GM12878 (cell line): ENCODE data around the gene FAAP100.

ENCODE experiments used
- BCLAF1 ChIP-seq: fragments of 450-650 bp; IDR thresholded peaks from 2 replicates; pipeline ENCODE4 v1.6.1; 2017; ENCODE audit warnings: antibody characterized with exemption, mild to moderate bottlenecking, moderate library complexity
- CREM ChIP-seq: IDR thresholded peaks from 2 replicates; pipeline ENCODE4 v1.6.1; 2014; ENCODE audit warnings: antibody characterized with exemption, low read depth
- CTCF ChIP-seq, 3 experiments: IDR thresholded peaks in 2 of 3; conservative IDR thresholded peaks in 1 of 3; 2 replicates each; pipeline ENCODE4 v1.5.1; 2011; ENCODE audit warnings: low read depth in 3 of 3, low read length in 3 of 3, mild to moderate bottlenecking in 3 of 3, control low read depth in 2 of 3, moderate library complexity in 2 of 3, inconsistent platforms in 1 of 3, mixed read lengths in 1 of 3; ENCODE audit not compliant: control insufficient read depth in 2 of 3, insufficient read depth in 1 of 3; ENCODE audit errors: extremely low read depth in 1 of 3
- FOS ChIP-seq: IDR thresholded peaks from 3 replicates; pipeline ENCODE4 v1.6.1; 2011; ENCODE audit warnings: borderline replicate concordance; ENCODE audit not compliant: insufficient read length; ENCODE audit errors: extremely low read depth
- POLR2AphosphoS5 ChIP-seq: IDR thresholded peaks from 2 replicates; pipeline ENCODE4 v1.6.1; 2011; ENCODE audit warnings: mild to moderate bottlenecking, low read length, inconsistent platforms
- SRF ChIP-seq, 2 experiments: IDR thresholded peaks; 2 replicates each; pipeline ENCODE4 v1.6.1; 2011; ENCODE audit warnings: low read depth in 2 of 2, low read length in 2 of 2, mild to moderate bottlenecking in 1 of 2, moderate library complexity in 1 of 2
- ZZZ3 ChIP-seq: IDR thresholded peaks from 2 replicates; pipeline ENCODE4 v1.6.1; 2011; ENCODE audit warnings: low read depth; ENCODE audit not compliant: control insufficient read depth, insufficient read length

GRCh38 chr17:81563861-81564586 lies 11.9 kb upstream of the FAAP100 start:
- TF ChIP-seq POLR2AphosphoS5 (no peak), CREM (no peak), CTCF (IDR thresholded peaks at IDR 0.05 in 2 of 3, conservative IDR thresholded peaks at IDR 0.05 in 1 of 3; ENCODE audit: control insufficient read depth in 2 of 3, extremely low read depth in 1 of 3, insufficient read depth in 1 of 3, low read depth in 3 of 3, low read length in 3 of 3) (no peak), ZZZ3 (no peak), BCLAF1 (no peak), FOS (no peak), SRF (IDR thresholded peaks at IDR 0.05; ENCODE audit: low read depth in 2 of 2, low read length in 2 of 2) (no peak)
